Ishikawa (cell line): Measurements from ENCODE around the gene LEMD1.

Source experiments
- CEBPB ChIP-seq: IDR thresholded peaks from 2 replicates; pipeline ENCODE4 v1.6.1; 2012
- CREB1 ChIP-seq: IDR thresholded peaks from 2 replicates; pipeline ENCODE4 v1.6.1; 2012; ENCODE audit warnings: low read depth
- EGR1 ChIP-seq: IDR thresholded peaks from 2 replicates; pipeline ENCODE4 v1.6.1; 2012
- EP300 ChIP-seq: IDR thresholded peaks from 2 replicates; pipeline ENCODE4 v1.6.1; 2012; ENCODE audit warnings: borderline replicate concordance
- FOXM1 ChIP-seq: IDR thresholded peaks from 2 replicates; pipeline ENCODE4 v1.6.1; 2012; ENCODE audit warnings: low read depth, borderline replicate concordance
- MAX ChIP-seq: IDR thresholded peaks from 2 replicates; pipeline ENCODE4 v1.6.1; 2012
- NFIC ChIP-seq: IDR thresholded peaks from 2 replicates; pipeline ENCODE4 v1.6.1; 2012
- RAD21 ChIP-seq: IDR thresholded peaks from 2 replicates; pipeline ENCODE4 v1.6.1; 2012; ENCODE audit warnings: low read depth
- REST ChIP-seq: IDR thresholded peaks from 2 replicates; pipeline ENCODE4 v1.6.1; 2012; ENCODE audit warnings: low read depth, mild to moderate bottlenecking
- TAF1 ChIP-seq: IDR thresholded peaks from 2 replicates; pipeline ENCODE4 v1.6.1; 2012; ENCODE audit warnings: low read depth, mild to moderate bottlenecking
- TCF12 ChIP-seq: IDR thresholded peaks from 2 replicates; pipeline ENCODE4 v1.6.1; 2012; ENCODE audit warnings: low read depth
- TEAD4 ChIP-seq: IDR thresholded peaks from 2 replicates; pipeline ENCODE4 v1.6.1; 2012
- YY1 ChIP-seq: IDR thresholded peaks from 2 replicates; pipeline ENCODE4 v1.6.1; 2012; ENCODE audit warnings: low read depth
- ZBTB7A ChIP-seq: IDR thresholded peaks from 2 replicates; pipeline ENCODE4 v1.6.1; 2012; ENCODE audit warnings: low read depth
- TF ChIP-seq, protein P1 (sequence below): IDR thresholded peaks from 2 replicates; pipeline ENCODE4 v1.6.1; 2012

Gene LEMD1

DNA sequence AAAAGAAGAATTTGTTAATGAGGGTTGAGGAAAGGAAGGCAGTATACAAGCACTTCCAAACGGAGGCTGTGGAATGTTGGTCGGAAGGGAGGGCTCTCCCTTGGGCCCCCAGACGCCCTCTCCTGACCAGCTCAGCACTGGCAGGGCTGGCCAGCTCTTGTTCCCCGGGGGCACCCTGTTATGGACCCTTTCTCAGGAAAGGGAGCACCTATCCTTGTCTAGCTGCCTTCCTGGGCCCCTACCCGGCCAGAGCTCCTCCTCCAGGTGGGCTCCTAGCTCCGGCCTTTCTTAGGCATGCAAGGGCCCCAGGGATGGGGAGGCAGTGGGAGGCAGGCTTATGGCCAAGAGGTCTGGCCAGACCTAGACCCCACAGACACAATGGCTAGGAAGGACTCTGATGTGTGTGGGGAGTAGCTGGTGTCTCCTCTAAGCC lies 33.1 kb upstream of the LEMD1 start:
- TF ChIP-seq RAD21 (no peak), EGR1 (no peak), MAX (no peak), REST (peak; percentile 25; the same call in 1 of the 2 replicates), TAF1 (no peak), CEBPB (no peak)
- TF ChIP-seq, protein P1, sequence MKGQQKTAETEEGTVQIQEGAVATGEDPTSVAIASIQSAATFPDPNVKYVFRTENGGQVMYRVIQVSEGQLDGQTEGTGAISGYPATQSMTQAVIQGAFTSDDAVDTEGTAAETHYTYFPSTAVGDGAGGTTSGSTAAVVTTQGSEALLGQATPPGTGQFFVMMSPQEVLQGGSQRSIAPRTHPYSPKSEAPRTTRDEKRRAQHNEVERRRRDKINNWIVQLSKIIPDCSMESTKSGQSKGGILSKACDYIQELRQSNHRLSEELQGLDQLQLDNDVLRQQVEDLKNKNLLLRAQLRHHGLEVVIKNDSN = no peak

GRCh38 chr1:205453466-205453865 lies 31.6 kb upstream of the LEMD1 start:
- TF ChIP-seq CEBPB (no peak), FOXM1 (no peak), EP300 (no peak), TCF12 (no peak), YY1 (no peak), ZBTB7A (no peak), TAF1 (no peak), TEAD4 (no peak), EGR1 (no peak), NFIC (no peak), RAD21 (no peak), MAX (no peak), REST (no peak)
- TF ChIP-seq, protein P1 = no peak

DNA sequence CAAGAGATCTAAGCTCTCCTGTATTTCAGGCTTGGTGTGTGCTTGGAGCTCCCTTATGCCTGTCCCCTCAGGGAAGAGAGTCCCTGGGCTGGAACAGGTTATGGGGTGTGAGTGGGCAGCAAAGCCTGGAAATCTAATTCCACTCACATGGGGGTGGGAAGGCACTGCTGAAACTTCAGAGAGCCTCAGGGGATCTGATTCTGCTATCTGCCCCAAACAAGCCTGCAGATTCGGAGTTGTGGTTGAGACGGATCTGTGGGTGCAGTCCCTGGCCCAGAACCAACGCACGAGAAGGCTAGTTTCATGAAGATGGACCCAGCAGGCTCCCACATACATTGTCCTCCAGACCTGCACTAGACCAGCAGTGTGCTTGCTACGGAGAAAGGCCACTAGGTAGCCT lies 31.1 kb upstream of the LEMD1 start:
- TF ChIP-seq TAF1 = no peak
- TF ChIP-seq ZBTB7A = no peak
- no peak for TF ChIP-seq RAD21

- TF ChIP-seq TEAD4 = no peak
- no peak for TF ChIP-seq YY1
- TF ChIP-seq TCF12 = no peak
- TF ChIP-seq CREB1 = no peak
- no peak for TF ChIP-seq TAF1
- no peak for TF ChIP-seq EP300
- TF ChIP-seq EGR1 = no peak
- TF ChIP-seq, protein P1 = no peak
Observed at GRCh38 chr1:205452364-205452763, 30.5 kb upstream of the LEMD1 start.

- TF ChIP-seq TCF12 = no peak
- TF ChIP-seq NFIC = no peak
- no peak for TF ChIP-seq CEBPB
- TF ChIP-seq FOXM1 = no peak
- no peak for TF ChIP-seq TAF1
- no peak for TF ChIP-seq EP300
- TF ChIP-seq YY1 = no peak
- no peak for TF ChIP-seq ZBTB7A
- TF ChIP-seq, protein P1 = no peak
- no peak for TF ChIP-seq RAD21
- TF ChIP-seq TEAD4 = no peak
Observed at GRCh38 chr1:205451759-205452164, 29.9 kb upstream of the LEMD1 start.

GRCh38 chr1:205451202-205451601 lies 29.3 kb upstream of the LEMD1 start:
- TF ChIP-seq TEAD4 (peak; percentile 48), FOXM1 (no peak), EP300 (no peak; the same call in 1 of the 2 replicates), NFIC (no peak), CEBPB (no peak), MAX (0 out of 2 replicates have a peak, but pooled peaks have one; percentile 12)
